ENCODE results near the gene ABAT. TPM values are rescaled to one million over a fixed set of nuclear protein-coding genes. Genes with fewer than 3 reads are reported as not detected.

ABAT gene
- total and polyA plus RNA-seq, 11 donors: 3.4 to 37.0 (median 12.8) TPM

- H3K9me3 ChIP-seq: no peaks in the 10 kb centered on the region
- peaks cover 0 to 80% (median 73%) of the 10 kb centered on the region in 9 donors for H3K36me3 ChIP-seq
- TF ChIP-seq CTCF (IDR thresholded peaks at IDR 0.05) (no peak), POLR2A (IDR thresholded peaks at IDR 0.05) (no peak)
- no peak overlapping the region for H3K4me3 ChIP-seq
- intact Hi-C loops (cut with DNase I): no loop called here
- DNase-seq (no peak), ATAC-seq (no peak)
- no peak overlapping the region for H3K27ac ChIP-seq
- no peaks in the 10 kb centered on the region for H3K27me3 ChIP-seq
- H3K4me1 ChIP-seq: peaks cover 0 to 26% (median 12%) of the 10 kb centered on the region in 12 donors
- 78 to 91% (median 85%) methylated on average over 4 of the region's 4 CpGs for WGBS, 4 donors
These were observed 47.0 kb upstream of the ABAT start for GRCh38 chr16:8627456-8627855.

- no peaks in the 10 kb centered on the region for H3K27me3 ChIP-seq
- TF ChIP-seq POLR2A (IDR thresholded peaks at IDR 0.05): no peak
- TF ChIP-seq CTCF (IDR thresholded peaks at IDR 0.05): no peak
- no peak for DNase-seq
- WGBS, 4 donors: 92 to 96% (median 94%) methylated on average over 14 to 16 of the region's 16 CpGs
- intact Hi-C loops (cut with DNase I): no loop called here
- H3K36me3 ChIP-seq: peaks cover 0 to 94% (median 88%) of the 10 kb centered on the region in 9 donors
- H3K4me1 ChIP-seq: peaks cover 0 to 22% (median 0%) of the 10 kb centered on the region in 12 donors
- ATAC-seq: no peak
- no peaks in the 10 kb centered on the region for H3K9me3 ChIP-seq
- no peak overlapping the region for H3K4me3 ChIP-seq
- H3K27ac ChIP-seq: no peak overlapping the region
These were observed 45.3 kb upstream of the ABAT start for GRCh38 chr16:8628981-8629725.

GRCh38 chr16:8630255-8630953 lies 44.0 kb upstream of the ABAT start:
- Histone ChIP-seq H3K36me3 (peaks cover 0 to 100% (median 94%) of the 10 kb centered on the region in 9 donors), H3K27ac (peak overlapping the region in 1 of 12 donors; percentile 94), H3K4me3 (no peak overlapping the region), H3K27me3 (no peaks in the 10 kb centered on the region), H3K4me1 (peaks cover 0 to 22% (median 0%) of the 10 kb centered on the region in 12 donors), H3K9me3 (no peaks in the 10 kb centered on the region)
- DNase-seq (no peak), ATAC-seq (no peak)
- intact Hi-C loops (cut with DNase I): no loop called here
- TF ChIP-seq POLR2A (IDR thresholded peaks at IDR 0.05) (no peak), CTCF (IDR thresholded peaks at IDR 0.05) (no peak)
- 89 to 96% (median 90%) methylated on average over 10 to 11 of the region's 11 CpGs for WGBS, 4 donors

GRCh38 chr16:8631373-8631772 lies 43.0 kb upstream of the ABAT start:
- Histone ChIP-seq H3K4me3 (no peak overlapping the region), H3K27ac (peak overlapping the region in 1 of 12 donors; percentile 94), H3K27me3 (no peaks in the 10 kb centered on the region), H3K4me1 (peaks cover 0 to 22% (median 0%) of the 10 kb centered on the region in 12 donors), H3K9me3 (no peaks in the 10 kb centered on the region), H3K36me3 (peaks cover 0 to 100% (median 94%) of the 10 kb centered on the region in 9 donors)
- intact Hi-C loops (cut with DNase I): no loop called here
- no peak for DNase-seq
- no peak for ATAC-seq
- WGBS, 4 donors: 80 to 86% (median 84%) methylated on average over 9 of the region's 9 CpGs
- no peak for TF ChIP-seq POLR2A (IDR thresholded peaks at IDR 0.05)
- TF ChIP-seq CTCF (IDR thresholded peaks at IDR 0.05): no peak
